ENCODE data around the gene PLCL2.

The PLCL2 gene

GRCh38 chr3:17061005-17061404 is 176.2 kb downstream of the PLCL2 start:
- no peak overlapping the region for H3K4me3 ChIP-seq (ENCODE audit: low read depth, low read length)
- no peak for DNase-seq (ENCODE audit: low read depth)
- in situ Hi-C loops (cut with HindIII; ENCODE audit: low sequenced_read_pairs) = no loop called here
- TF ChIP-seq, protein P1, sequence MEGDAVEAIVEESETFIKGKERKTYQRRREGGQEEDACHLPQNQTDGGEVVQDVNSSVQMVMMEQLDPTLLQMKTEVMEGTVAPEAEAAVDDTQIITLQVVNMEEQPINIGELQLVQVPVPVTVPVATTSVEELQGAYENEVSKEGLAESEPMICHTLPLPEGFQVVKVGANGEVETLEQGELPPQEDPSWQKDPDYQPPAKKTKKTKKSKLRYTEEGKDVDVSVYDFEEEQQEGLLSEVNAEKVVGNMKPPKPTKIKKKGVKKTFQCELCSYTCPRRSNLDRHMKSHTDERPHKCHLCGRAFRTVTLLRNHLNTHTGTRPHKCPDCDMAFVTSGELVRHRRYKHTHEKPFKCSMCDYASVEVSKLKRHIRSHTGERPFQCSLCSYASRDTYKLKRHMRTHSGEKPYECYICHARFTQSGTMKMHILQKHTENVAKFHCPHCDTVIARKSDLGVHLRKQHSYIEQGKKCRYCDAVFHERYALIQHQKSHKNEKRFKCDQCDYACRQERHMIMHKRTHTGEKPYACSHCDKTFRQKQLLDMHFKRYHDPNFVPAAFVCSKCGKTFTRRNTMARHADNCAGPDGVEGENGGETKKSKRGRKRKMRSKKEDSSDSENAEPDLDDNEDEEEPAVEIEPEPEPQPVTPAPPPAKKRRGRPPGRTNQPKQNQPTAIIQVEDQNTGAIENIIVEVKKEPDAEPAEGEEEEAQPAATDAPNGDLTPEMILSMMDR (IDR thresholded peaks at IDR 0.05; ENCODE audit: low read depth, low read length, missing control alignments) = no peak

DNA sequence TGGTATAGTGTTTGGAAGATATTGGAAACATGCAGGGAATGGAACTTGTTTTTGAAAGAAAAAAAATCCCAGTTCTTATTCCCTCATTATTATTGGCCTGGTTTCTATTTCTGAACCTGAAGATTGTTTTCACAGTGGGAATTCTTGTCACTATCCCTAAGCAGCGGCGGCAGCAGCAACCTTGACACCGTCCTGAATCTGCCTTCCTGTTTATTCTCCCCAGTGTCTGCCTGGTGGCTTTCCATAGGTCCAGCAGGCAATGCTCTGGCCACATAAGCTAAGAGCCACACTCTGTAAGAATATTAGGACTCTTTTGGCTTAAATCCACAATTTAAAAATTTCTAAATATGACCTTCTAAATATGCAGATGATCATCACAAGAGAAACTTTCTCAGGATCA is 178.0 kb downstream of the PLCL2 start:
- in situ Hi-C loops (cut with HindIII; ENCODE audit: low sequenced_read_pairs) = no loop called here
- TF ChIP-seq, protein P1 (IDR thresholded peaks at IDR 0.05; ENCODE audit: low read depth, low read length, missing control alignments) = no peak
- no peak for DNase-seq (ENCODE audit: low read depth)
- H3K4me3 ChIP-seq (ENCODE audit: low read depth, low read length) = no peak overlapping the region

DNA sequence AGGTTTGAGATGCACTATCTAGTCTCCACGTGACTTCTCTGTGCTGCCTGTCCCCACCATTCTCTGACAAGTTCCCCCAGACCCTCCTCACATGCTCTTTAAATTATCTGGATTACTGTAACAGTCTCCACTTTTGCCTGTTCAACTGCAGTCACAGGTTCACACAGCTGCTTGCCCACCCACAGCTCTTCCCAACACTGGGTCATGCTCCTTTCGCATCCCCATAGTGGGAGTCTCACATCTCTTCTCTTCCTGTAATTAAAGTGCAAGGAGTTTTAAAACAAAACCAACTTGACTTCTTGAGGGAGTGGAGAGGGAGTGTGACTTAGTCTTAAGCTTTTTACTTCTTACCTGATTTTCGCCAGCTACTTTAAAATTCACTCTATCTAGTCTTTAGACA is 178.8 kb downstream of the PLCL2 start:
- TF ChIP-seq, protein P1 (IDR thresholded peaks at IDR 0.05; ENCODE audit: low read depth, low read length, missing control alignments) = no peak
- no peak overlapping the region for H3K4me3 ChIP-seq (ENCODE audit: low read depth, low read length)
- DNase-seq (ENCODE audit: low read depth) = no peak
- in situ Hi-C loops (cut with HindIII; ENCODE audit: low sequenced_read_pairs) = no loop called here

DNA sequence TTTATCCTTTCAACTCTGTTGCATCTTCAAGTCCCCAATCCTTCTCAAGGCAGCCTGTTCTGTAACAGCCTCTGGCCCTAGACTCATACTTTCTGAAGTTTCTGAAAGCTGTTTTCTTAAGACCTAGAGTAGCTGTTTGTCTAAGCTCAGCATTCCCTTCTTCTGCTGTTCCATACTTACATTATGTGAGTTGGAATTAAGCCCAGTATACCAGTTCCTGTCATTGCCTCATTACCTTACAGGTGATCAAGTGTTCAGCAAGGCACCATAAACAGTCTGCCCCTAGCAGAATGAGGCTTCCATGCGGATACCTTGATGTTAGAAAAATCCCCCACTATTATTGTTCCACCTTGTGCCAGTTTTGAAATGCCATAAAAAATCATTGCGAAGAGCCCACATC is 180.6 kb downstream of the PLCL2 start:
- no peak for DNase-seq (ENCODE audit: low read depth)
- in situ Hi-C loops (cut with HindIII; ENCODE audit: low sequenced_read_pairs) = no loop called here
- H3K4me3 ChIP-seq (ENCODE audit: low read depth, low read length) = no peak overlapping the region
- TF ChIP-seq, protein P1 (IDR thresholded peaks at IDR 0.05; ENCODE audit: low read depth, low read length, missing control alignments) = no peak

GRCh38 chr3:17065881-17066280 is 181.1 kb downstream of the PLCL2 start:
- TF ChIP-seq, protein P1 (IDR thresholded peaks at IDR 0.05; ENCODE audit: low read depth, low read length, missing control alignments) = no peak
- in situ Hi-C loops (cut with HindIII; ENCODE audit: low sequenced_read_pairs) = no loop called here
- no peak overlapping the region for H3K4me3 ChIP-seq (ENCODE audit: low read depth, low read length)
- DNase-seq (ENCODE audit: low read depth) = no peak

- DNase-seq (ENCODE audit: low read depth) = no peak
- no peak overlapping the region for H3K4me3 ChIP-seq (ENCODE audit: low read depth, low read length)
- in situ Hi-C loops (cut with HindIII; ENCODE audit: low sequenced_read_pairs) = no loop called here
- TF ChIP-seq, protein P1 (IDR thresholded peaks at IDR 0.05; ENCODE audit: low read depth, low read length, missing control alignments) = no peak
These were observed 185.0 kb downstream of the PLCL2 start for GRCh38 chr3:17069754-17070153.
